ENCODE measurements around the gene ISG15. TPM values are rescaled to one million over a fixed set of nuclear protein-coding genes. Genes with fewer than 3 reads are reported as not detected.
"Not testable (repeated sequence)": the region's sequence is repeated elsewhere in the genome, so short reads cannot be mapped to it uniquely, and the experiment has no call there.

ISG15 gene
- total and polyA plus RNA-seq, 10 donors, result 23.3 to 230 (median 58.8) TPM

GRCh38 chr1:985126-985525, 28.2 kb upstream of the ISG15 start:
- Histone ChIP-seq H3K36me3 (no peaks in the 10 kb centered on the region), H3K4me1 (peaks cover 0 to 9% (median 4%) of the 10 kb centered on the region in 6 donors), H3K27ac (no peak overlapping the region), H3K4me3 (no peak overlapping the region), H3K27me3 (replicated peaks in 1 of 7) (peaks cover 0 to 77% (median 14%) of the 10 kb centered on the region in 7 donors), H3K9me3 (no peaks in the 10 kb centered on the region)
- TF ChIP-seq POLR2A (IDR thresholded peaks at IDR 0.05) (no peak), POLR2AphosphoS5 (IDR thresholded peaks at IDR 0.05) (no peak), CTCF (IDR thresholded peaks at IDR 0.05 in 8 of 11, conservative IDR thresholded peaks at IDR 0.05 in 3 of 11) (no peak)
- DNase-seq, result no peak
- WGBS, 5 donors, result 76 to 85% (median 78%) methylated on average over 13 of the region's 13 CpGs
- intact Hi-C loops (cut with DNase I; ENCODE audit: low total_unique reads), result loop anchor here (5.0 kb wide), 1 partner anchor 77 kb away; no protein-coding TSS in a partner anchor

DNA sequence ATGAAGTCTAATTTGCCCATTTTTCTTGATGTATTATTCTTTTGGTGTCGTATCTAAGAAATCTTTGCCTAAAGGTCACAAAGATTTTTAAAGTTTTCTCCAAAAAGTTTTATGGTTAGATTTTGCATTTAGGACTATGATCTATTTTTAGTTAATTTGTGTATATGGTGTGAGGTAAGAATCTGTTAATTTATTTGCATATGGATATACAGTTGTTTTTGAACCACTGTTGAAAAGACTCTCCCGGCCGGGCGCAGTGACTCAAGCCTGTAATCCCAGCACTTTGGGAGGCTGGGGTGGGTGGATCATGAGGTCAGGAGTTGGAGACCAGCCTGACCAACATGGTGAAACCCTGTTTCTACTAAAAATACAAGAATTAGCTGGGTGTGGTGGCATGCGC, 25.2 kb upstream of the ISG15 start:
- H3K36me3 ChIP-seq, DNase-seq, H3K27ac ChIP-seq, H3K4me3 ChIP-seq, H3K4me1 ChIP-seq: not testable (repeated sequence)
- intact Hi-C loops (cut with DNase I; ENCODE audit: low total_unique reads), result loop anchor here (5.0 kb wide), 1 partner anchor 74 kb away; no protein-coding TSS in a partner anchor
- Histone ChIP-seq H3K9me3 (peaks cover 0 to 17% (median 11%) of the 10 kb centered on the region in 8 donors), H3K27me3 (replicated peaks in 1 of 7) (peaks cover 0 to 71% (median 10%) of the 10 kb centered on the region in 7 donors)
- 78 to 92% (median 89%) methylated on average over 5 of the region's 5 CpGs for WGBS, 5 donors

DNA sequence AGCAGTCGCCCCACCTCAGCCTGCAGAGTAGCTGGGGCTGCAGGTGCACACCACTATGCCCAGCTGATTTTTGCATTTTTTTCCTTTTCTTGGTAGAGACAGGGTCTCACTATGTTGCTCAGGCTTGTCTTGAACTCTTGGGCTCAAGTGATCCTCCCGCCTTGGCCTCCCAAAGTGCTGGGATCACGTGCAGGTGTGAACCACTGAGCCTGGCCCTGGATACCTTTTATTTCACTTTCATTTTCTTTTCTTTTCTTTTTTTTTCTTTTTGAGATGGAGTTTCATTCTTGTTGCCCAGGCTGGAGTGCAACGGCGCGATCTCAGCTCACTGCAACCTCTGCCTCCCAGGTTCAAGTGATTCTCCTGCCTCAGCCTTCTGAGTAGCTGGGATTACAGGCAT, 22.0 kb upstream of the ISG15 start:
- H3K4me1 ChIP-seq; DNase-seq; H3K27ac ChIP-seq; H3K36me3 ChIP-seq; H3K4me3 ChIP-seq; intact Hi-C loops (cut with DNase I; ENCODE audit: low total_unique reads): not testable (repeated sequence)
- peaks cover 0 to 17% (median 11%) of the 10 kb centered on the region in 8 donors for H3K9me3 ChIP-seq
- 82 to 92% (median 86%) methylated on average over 6 of the region's 6 CpGs for WGBS, 5 donors
- peaks cover 0 to 71% (median 5%) of the 10 kb centered on the region in 7 donors for H3K27me3 ChIP-seq (replicated peaks in 1 of 7)

GRCh38 chr1:991895-992294, 21.4 kb upstream of the ISG15 start:
- no peak overlapping the region for H3K27ac ChIP-seq

DNA sequence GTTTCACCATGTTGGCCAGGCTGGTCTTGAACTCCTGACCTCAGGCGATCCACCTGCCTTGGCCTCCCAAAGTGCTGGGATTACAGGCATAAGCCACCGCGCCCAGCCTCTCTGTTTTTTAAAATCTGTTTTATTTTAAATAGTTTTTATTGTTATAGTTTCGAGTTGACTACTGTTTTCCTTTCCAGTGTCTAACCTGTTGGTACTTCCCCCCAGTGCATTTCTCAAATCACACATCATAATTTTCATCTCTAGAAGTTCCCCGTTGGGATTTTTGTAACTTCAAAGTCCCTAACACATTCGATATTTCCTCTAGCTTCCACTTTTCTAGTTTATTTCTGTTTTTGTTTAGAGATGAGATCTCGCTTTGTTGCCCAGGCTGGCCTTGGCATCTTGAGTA, 20.9 kb upstream of the ISG15 start:
- intact Hi-C loops (cut with DNase I; ENCODE audit: low total_unique reads), result no loop called here
- peaks cover 0 to 17% (median 11%) of the 10 kb centered on the region in 8 donors for H3K9me3 ChIP-seq
- peaks cover 0 to 77% (median 13%) of the 10 kb centered on the region in 7 donors for H3K27me3 ChIP-seq (replicated peaks in 1 of 7)
- WGBS, 5 donors, result 66 to 84% (median 75%) methylated on average over 7 of the region's 7 CpGs
- no peak overlapping the region for H3K4me3 ChIP-seq
- H3K36me3 ChIP-seq, result no peaks in the 10 kb centered on the region
- H3K27ac ChIP-seq, result no peak overlapping the region
- TF ChIP-seq POLR2AphosphoS5 (IDR thresholded peaks at IDR 0.05), result no peak
- TF ChIP-seq POLR2A (IDR thresholded peaks at IDR 0.05), result no peak
- no peak for TF ChIP-seq CTCF (IDR thresholded peaks at IDR 0.05 in 8 of 11, conservative IDR thresholded peaks at IDR 0.05 in 3 of 11)
- no peak for DNase-seq
- peaks cover 0 to 17% (median 3%) of the 10 kb centered on the region in 6 donors for H3K4me1 ChIP-seq

More at GRCh38 chr1:991895-992294, 21.4 kb upstream of the ISG15 start:
- Histone ChIP-seq H3K9me3 (peaks cover 0 to 17% (median 11%) of the 10 kb centered on the region in 8 donors), H3K4me1 (peaks cover 0 to 12% (median under 1%) of the 10 kb centered on the region in 6 donors), H3K4me3 (no peak overlapping the region), H3K36me3 (no peaks in the 10 kb centered on the region), H3K27me3 (replicated peaks in 1 of 7) (peaks cover 0 to 75% (median 8%) of the 10 kb centered on the region in 7 donors)
- no peak for DNase-seq
- intact Hi-C loops (cut with DNase I; ENCODE audit: low total_unique reads), result no loop called here
- 92 to 96% (median 95%) methylated on average over 10 of the region's 10 CpGs for WGBS, 5 donors
- TF ChIP-seq POLR2AphosphoS5 (IDR thresholded peaks at IDR 0.05) (no peak), CTCF (IDR thresholded peaks at IDR 0.05 in 8 of 11, conservative IDR thresholded peaks at IDR 0.05 in 3 of 11) (no peak), POLR2A (IDR thresholded peaks at IDR 0.05) (no peak)
